NCI-H526 treated with DMSO at 0.1 percent for 48 hours (cell line): ENCODE data around the gene TDP1.
"Not testable (repeated sequence)": the region's sequence is repeated elsewhere in the genome, so short reads cannot be mapped to it uniquely, and the experiment has no call there.

ENCODE experiments used
- DNase-seq: peaks from one replicate; lab custom pipeline; 2025; lab: John Stamatoyannopoulos, UW

Gene TDP1

GRCh38 chr14:89990218-89990617 is 34.5 kb downstream of the TDP1 start:
- no peak for DNase-seq

DNA sequence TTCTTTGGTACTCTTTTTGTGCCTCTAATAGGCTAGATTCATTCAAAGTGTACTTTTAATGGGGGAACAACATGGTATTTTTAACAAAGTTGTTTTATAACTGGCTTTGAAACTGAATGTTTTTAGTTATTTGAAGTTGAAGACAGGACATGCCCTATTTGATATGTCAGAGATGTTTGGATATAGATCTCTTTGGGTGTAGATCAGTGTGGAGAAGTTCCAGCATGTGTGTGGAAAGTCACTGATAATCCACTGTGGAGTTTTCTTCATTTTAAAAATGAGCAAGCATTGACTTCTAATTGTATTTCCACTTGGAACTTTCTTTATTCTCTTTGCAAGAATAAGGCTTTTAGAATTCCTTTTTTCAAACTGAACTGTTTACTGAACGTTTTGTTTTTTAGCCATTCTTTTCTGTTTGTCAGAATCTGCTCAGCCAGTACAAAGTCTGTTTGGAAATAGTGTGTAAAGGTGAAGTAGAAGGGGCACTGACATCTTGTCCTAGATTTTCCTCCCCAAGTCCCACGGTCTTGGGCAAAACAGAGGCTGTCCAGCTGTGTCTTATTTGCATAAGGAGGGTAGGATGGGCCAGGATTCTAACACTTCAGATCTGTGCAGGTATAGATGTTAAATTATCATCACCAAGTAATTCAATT is 35.0 kb downstream of the TDP1 start:
- no peak for DNase-seq

GRCh38 chr14:89992273-89992672 is 36.5 kb downstream of the TDP1 start:
- no peak for DNase-seq

GRCh38 chr14:89996963-89997362 is 41.2 kb downstream of the TDP1 start:
- DNase-seq = no peak

DNA sequence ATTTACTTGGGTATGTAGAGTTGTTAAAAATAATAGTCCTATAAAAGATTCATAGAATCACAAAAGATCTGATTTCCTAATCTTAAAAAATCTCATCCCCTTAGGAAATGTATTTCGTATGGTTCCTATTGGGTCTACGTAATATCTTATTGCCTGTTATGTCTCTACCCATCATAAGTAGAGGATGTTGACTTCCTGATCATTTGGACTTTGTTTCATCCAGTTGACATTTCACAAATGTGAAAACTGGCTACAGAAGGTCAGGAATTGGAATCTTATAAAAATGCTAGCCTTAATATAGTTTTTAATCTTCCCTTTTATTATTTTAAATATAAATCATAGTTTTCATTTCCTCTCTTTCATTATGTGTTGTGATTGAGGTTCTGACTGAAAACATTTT is 45.2 kb downstream of the TDP1 start:
- no peak for DNase-seq

GRCh38 chr14:90003526-90004307 is 48.0 kb downstream of the TDP1 start:
- no peak for DNase-seq

DNA sequence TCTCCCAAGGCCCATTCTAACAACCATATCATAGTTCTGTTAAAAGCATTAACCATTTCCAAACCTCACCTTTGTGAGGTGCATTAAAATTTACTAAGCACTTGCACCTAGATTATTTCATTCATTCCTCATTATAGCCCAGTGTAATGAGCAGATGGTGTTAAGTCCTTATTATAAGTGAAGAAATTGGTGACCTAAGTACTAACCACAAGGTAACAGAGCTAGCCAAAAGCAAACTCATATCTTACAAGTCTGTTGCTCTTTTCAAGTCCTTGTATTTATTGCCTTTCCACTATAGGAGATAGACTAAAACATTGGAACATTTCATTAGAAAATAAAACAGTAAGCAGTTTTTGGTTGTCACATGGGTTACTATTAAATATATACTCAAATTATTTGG is 49.7 kb downstream of the TDP1 start:
- no peak for DNase-seq

DNA sequence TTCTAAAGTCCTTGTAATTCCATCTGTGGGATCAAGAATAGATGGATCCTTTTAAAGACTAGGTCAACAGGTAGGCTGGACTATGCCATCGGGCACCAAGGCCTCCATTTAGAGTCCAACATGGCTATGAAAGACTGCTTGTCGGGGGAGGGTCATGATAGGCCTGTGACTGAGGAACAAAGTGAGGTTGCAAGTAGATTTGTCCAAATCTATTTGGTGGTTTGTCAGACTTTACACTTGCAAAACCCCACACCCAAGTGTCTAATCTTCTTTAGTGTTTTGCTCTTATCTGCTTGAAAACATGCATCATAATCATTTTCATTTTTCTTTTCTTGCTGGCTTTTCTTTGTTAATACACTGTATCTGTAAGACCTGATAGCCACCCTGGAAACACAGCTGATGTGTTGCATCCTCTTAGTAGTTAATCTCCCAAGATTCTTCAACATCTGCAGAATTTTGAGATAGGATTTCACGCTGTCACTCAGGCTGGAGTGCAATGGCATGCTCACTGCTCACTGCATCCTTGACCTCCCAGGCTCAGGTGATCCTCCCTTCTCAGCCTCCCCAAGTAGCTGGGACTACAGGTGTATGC is 50.3 kb downstream of the TDP1 start:
- no peak for DNase-seq

DNA sequence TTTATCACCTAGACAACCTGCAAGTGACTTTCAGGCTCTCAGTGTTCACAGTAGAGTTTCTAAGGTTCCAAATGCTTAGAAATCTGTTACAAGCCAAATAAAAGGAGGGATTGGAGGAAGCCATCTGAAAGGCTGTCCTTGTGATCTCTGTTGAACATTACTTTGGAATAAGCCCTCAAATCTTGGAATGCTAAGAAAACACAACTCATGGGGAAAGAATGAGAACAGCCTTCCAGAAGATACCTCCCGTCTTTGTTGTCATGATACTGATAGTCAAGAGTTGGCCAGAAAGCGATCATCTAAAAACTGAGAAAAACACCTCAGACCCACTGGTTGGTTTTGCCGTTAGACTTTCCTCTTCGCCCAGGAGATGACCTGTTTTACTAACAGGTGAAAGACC is 61.6 kb downstream of the TDP1 start:
- no peak for DNase-seq

DNA sequence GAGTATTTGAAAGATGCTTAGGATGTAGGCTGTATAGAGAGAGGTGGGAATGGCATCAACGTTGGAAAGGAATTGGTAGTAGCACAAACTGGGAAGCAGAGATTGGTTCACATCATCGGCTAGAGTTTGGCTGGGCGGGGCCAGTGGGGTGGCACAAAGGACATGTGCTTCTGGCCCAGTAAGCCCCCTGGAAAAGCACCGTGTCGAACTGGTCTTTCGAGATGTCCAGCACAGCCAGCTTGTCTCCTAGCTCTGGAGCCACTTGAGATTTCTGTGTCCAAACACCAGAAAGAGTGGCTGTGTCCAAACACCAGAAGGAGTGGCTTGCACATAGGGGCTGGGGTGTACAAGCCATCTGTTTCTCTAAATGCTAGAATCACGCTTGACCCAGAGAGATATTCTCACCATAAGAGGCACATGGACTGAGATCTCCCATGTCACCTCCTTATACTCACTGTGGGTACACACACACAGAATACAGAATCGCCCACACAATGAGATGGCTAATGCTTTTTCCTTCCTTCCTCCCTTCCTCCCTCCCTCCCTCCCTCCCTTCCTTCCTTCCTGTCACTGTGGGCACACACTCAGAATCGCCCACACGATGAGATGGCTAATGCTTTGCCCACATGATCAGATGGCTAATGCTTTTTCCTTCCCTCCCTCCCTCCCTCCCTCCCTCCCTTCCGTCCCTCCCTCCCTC is 64.2 kb downstream of the TDP1 start:
- DNase-seq = no peak

DNA sequence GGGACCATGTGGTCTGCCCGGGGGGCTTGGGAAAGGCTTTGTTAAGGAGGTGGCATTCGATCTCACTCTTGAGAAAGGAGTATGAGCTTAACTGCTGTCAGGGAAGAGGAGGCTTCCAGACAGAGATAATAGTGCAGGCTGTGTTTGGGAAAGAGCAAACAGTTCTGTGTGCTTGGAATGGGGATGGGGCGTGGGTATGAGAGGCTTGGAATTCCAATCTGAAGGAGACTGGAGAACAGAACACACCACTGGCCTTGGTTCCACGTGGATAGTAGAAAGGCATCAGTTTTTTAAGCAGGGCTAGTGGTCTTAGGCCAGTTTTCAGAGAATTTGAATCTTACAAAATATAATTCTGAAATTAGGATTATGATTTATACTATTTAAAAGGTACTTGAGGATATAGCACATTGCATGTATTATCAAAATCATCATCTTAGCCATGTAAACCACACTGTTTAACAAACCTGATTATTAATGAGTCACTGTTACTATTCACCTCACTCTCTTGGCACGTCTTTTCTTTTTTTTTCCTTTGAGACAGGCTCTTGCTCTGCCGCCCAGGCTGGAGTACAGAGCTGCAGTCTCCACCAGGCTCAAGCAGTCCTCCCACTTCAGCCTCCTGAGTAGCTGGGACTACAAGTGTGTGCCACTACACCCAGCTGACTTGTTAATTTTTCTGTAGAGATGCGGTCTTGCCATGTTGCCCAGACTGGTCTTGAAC is 67.6 kb downstream of the TDP1 start:
- no peak for DNase-seq

DNA sequence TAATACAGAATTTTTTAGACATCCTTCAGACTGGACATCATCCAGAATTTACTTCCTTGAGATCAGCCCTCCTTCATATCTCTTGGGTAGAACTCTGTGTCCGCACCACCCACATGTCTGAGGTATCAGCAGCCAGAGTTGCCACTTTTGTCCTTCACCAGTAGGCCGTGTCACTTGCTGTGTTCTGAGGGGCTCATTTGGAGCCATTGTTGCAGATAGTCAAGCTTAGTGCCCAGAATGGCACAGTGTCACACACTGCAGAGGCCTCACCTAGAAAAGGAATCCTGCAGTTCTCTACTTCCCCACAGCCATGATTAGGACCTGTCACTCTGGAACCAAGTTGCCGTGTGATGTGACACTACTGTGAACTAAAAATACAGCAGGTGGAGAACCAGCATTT is 69.2 kb downstream of the TDP1 start:
- DNase-seq = no peak

GRCh38 chr14:90026608-90027007 is 70.9 kb downstream of the TDP1 start:
- DNase-seq = not testable (repeated sequence)

GRCh38 chr14:90027842-90028241 is 72.1 kb downstream of the TDP1 start:
- no peak for DNase-seq

- DNase-seq = no peak
Measured at GRCh38 chr14:90034156-90034555, 78.4 kb downstream of the TDP1 start.

DNA sequence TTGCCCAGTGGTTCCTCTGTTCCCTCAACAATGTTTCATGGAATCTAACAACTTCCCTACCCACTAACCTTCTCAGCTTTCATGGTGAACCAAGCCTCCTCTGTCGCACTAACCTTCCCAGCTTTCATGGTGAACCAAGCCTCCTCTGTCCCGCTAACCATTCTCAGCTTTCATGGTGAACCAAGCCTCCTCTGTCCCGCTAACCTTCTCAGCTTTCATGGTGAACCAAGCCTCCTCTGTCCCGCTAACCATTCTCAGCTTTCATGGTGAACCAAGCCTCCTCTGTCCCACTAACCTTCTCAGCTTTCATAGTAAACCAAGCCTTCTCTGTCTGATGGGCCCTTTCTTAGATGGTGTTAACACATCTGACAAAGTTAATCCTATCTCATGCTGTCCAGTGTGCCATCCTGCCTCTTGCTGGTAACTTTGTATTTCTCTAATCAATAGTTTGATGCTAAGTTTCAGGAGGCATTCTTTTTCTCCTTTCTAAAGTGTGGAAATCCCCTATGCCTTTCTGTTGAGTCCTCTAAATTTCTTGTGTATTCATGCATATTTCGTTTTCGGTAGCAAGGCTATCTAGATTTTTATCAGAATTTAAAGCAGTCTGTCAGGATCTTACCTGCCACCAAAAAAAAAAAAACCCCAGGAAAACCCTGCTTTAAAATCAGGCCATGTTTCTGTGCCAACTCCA is 79.3 kb downstream of the TDP1 start:
- DNase-seq = no peak

DNA sequence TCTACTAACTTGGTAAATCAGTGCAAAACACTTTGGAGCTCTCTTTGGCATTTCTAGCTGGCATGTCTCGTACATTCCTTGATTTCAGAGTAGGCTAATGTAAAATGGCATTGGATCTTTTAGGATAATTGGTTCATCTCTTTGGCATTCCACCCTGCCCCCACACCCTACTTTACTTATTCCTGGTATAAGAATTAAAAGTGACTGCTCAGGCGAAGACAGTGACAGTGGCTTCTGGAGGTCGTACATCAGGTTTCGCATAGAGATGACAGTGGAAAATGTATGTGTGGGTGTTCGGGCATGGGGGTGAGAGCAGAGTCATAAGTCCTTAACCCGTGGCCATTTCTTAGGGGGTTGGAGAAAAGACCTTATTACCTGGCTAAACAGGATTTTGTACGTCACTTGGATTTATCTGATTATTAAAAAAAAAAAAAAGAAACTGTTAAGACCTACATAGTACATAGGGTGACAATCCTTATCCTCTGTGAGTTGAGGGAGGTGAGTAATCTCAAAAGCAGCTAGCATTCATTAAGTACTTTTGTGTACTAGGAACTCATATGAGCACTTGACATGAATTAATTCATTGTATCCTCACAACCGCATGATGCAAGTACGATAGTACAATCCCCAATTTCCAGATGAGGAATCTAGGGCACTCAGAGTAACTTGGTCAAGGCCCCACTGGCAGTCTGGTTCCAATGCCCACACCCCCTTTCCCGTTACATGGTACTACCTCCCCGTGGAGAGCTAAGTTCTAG is 83.7 kb downstream of the TDP1 start:
- no peak for DNase-seq

DNA sequence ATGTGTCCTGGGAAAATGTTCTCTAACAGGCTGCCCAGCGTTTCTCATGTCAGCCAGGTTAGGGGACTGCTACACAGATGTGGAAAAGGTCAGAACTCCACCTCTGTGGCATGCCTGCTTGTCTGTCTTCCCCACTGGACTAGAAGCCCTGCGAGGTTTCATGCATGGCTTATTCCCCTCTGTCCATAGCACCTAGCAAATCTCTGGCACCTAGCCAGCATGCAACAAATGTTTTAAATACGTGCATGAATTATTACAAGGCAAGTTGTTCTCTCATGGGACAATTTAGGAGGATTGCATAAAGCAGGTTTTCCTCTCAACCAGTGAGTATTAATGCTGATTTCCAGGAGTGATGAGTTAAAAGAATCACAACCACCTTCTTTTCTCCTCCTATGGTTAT is 84.7 kb downstream of the TDP1 start:
- DNase-seq = no peak

DNA sequence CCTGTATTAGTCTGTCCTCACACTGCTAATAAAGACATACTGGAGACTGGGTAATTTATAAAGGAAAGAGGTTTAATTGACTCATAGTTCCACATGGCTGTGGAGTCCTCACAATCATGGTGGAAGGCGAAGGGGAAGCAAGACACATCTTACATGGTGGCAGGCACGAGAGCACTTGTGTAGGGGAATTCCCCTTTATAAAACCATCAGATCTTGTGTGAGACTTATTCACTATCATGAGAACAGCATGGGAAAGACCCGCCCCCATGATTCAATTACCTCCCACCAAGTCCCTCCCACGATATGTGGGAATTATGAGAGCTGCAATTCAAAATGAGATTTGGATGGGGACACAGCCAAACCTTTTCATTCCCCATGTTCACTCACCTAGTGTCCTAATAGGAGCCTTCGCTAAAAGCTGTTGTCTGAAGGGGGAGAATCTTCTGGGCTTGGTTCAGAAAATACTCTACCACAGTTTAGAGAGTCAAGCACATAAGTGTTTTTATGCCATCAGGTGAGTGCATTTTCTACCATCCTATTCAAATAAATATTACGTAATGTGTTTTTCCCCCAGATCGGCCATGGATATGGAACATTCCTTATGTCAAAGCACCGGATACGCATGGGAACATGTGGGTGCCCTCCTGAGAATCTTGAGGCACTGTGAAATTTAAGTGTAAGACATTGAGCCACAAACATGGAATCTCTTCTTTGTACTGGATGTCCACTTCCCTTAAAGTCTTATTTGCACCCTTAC is 86.9 kb downstream of the TDP1 start:
- DNase-seq = no peak

- no peak for DNase-seq
Measured at GRCh38 chr14:90045616-90046015, 89.9 kb downstream of the TDP1 start.
